ENCODE measurements around the gene MPV17L2.

DNA sequence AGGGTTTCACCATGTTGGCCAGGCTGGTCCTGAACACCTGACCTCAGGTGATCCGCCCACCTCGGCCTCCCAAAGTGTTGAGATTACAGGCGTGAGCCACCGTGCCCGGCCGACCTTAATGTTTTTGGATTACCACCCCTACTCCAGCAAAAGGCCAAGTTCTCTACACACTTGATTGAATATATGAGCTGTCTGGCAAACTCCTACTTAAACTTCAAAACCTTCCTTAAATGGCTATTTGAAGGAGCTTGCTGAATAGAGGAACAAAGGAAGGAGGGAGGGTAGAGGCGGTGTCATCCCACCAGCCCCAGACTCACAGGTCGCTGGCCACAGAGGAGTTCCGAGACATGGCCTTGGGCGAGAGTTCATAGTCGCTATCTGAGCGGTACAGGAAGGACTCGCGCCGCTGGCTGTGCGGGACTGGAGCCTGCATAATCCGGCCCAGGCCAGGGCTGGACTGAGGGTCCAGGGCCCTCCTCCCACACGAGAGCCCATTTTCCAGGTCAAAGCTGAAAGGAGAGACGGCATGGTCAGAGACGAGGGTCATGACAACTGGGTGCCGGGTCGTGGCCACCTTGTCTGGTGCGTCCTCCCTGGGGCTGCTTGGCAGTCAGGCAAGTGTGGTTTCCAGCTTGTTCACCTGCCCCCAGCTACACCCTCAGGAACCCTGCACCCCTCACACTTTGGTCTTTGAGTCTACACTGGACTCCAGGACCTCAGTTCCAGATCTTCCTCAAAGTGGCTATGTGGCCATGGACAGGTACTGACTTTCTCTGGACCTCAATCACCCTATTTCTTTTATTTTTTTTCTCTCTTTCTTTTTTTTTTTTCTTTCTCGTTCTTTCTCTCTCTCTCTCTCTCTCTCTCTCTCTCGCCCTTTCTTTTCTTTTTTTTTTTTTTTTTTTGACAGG is 29.1 kb downstream of the MPV17L2 start:
- TF ChIP-seq POLR2AphosphoS5 (IDR thresholded peaks at IDR 0.05; ENCODE audit: low read depth, low read length), result no peak
- TF ChIP-seq TAF1 (IDR thresholded peaks at IDR 0.05; ENCODE audit: borderline replicate concordance, insufficient read depth, low read length), result no peak
- no peak for TF ChIP-seq SIN3A (IDR thresholded peaks at IDR 0.05; ENCODE audit: borderline replicate concordance, insufficient read depth, low read length)
- TF ChIP-seq, protein P1, sequence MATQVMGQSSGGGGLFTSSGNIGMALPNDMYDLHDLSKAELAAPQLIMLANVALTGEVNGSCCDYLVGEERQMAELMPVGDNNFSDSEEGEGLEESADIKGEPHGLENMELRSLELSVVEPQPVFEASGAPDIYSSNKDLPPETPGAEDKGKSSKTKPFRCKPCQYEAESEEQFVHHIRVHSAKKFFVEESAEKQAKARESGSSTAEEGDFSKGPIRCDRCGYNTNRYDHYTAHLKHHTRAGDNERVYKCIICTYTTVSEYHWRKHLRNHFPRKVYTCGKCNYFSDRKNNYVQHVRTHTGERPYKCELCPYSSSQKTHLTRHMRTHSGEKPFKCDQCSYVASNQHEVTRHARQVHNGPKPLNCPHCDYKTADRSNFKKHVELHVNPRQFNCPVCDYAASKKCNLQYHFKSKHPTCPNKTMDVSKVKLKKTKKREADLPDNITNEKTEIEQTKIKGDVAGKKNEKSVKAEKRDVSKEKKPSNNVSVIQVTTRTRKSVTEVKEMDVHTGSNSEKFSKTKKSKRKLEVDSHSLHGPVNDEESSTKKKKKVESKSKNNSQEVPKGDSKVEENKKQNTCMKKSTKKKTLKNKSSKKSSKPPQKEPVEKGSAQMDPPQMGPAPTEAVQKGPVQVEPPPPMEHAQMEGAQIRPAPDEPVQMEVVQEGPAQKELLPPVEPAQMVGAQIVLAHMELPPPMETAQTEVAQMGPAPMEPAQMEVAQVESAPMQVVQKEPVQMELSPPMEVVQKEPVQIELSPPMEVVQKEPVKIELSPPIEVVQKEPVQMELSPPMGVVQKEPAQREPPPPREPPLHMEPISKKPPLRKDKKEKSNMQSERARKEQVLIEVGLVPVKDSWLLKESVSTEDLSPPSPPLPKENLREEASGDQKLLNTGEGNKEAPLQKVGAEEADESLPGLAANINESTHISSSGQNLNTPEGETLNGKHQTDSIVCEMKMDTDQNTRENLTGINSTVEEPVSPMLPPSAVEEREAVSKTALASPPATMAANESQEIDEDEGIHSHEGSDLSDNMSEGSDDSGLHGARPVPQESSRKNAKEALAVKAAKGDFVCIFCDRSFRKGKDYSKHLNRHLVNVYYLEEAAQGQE (IDR thresholded peaks at IDR 0.05; ENCODE audit: insufficient read depth in 1 of 2, low read depth in 2 of 2, low read length in 2 of 2), result no peak
- no peak for TF ChIP-seq FOXP2 (optimal IDR thresholded peaks at IDR 0.05; ENCODE audit: borderline replicate concordance, extremely low read depth, extremely low read length, insufficient read depth)

Measured in PFSK-1 (cell line).